HG03354 (cell line): ENCODE measurements around the gene PLSCR4.
"Not testable (repeated sequence)": the region's sequence is repeated elsewhere in the genome, so short reads cannot be mapped to it uniquely, and the experiment has no call there.

ENCODE experiments used
- ATAC-seq: cut with Tn5 transposase; IDR thresholded peaks from one replicate; pipeline ENCODE4 v1.9.1; 2021; ENCODE audit warnings: mild to moderate bottlenecking; ENCODE audit not compliant: unreplicated experiment, poor library complexity, severe bottlenecking

Gene PLSCR4

GRCh38 chr3:146249921-146250320 lies 984 bp downstream of the PLSCR4 start:
- ATAC-seq = no peak

DNA sequence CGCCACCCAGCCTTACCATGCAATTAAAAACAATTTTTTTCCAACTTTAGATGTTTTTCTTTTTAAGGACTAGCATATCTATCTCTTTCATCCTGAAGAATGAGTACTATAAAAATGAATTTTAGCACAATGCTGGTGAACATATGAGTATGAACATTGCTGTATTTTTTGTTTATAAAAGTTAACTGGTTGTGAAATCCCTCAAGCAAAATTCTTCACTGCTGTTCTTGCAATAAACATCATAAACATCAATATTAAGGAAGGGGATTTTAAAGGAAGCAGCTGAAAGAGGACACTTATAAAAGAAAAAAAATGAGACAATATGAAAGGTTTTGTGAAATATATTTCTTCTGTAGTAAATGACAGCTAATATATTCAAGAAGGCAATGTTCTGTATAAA lies 3.0 kb downstream of the PLSCR4 start:
- no peak for ATAC-seq

- no peak for ATAC-seq
Observed at GRCh38 chr3:146246526-146246925, 4.4 kb downstream of the PLSCR4 start.

GRCh38 chr3:146243559-146243958 lies 7.3 kb downstream of the PLSCR4 start:
- ATAC-seq = no peak

GRCh38 chr3:146241523-146242240 lies 9.2 kb downstream of the PLSCR4 start:
- no peak for ATAC-seq

GRCh38 chr3:146233487-146233886 lies 17.4 kb downstream of the PLSCR4 start:
- no peak for ATAC-seq

- ATAC-seq = no peak
Observed at GRCh38 chr3:146227486-146227885, 23.4 kb downstream of the PLSCR4 start.

- no peak for ATAC-seq
Observed at GRCh38 chr3:146226881-146227280, 24.0 kb downstream of the PLSCR4 start.

- not testable (repeated sequence) for ATAC-seq
Observed at GRCh38 chr3:146225458-146225857, 25.4 kb downstream of the PLSCR4 start.

DNA sequence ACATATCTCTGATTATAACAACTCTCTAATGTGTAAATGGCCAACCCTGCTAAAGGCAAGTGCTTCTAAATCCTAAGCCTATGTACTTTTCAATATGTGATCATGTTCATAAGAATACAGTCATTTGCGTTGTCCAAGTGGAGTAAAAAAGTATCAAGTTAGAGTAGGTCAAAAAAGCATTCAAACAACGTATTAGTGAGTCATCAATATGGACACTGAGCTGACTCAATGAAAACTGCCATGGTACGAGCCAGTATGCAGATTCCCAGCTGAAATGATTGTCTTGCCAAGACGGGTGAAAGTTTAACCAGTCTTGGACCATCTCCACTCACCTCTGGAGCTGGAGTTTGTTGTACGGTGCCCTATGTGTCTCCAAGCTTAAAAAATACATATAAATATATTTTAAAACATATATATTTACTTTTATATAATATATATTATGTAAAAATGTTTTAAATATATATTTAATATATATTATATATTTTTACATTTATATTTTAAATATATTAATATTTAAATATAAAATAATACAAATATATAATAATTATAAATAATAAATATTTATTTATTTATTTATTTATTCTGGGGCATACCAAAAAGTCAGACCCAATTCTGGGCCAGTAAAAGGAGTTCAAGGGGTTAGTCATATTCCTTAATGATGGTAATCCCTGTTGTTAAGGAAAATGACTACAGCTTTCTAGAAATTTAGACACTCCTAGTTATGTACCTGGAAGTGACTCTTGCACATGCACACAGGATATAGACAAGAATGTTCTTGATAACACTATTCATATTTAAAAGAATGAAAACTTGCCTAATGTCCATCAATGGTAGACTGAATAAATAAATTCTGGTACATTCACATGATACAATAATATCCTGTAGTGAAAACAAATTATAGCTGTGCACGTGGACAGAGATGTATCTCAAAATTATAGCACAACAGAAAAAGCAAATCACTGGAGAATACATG lies 27.2 kb downstream of the PLSCR4 start:
- no peak for ATAC-seq

DNA sequence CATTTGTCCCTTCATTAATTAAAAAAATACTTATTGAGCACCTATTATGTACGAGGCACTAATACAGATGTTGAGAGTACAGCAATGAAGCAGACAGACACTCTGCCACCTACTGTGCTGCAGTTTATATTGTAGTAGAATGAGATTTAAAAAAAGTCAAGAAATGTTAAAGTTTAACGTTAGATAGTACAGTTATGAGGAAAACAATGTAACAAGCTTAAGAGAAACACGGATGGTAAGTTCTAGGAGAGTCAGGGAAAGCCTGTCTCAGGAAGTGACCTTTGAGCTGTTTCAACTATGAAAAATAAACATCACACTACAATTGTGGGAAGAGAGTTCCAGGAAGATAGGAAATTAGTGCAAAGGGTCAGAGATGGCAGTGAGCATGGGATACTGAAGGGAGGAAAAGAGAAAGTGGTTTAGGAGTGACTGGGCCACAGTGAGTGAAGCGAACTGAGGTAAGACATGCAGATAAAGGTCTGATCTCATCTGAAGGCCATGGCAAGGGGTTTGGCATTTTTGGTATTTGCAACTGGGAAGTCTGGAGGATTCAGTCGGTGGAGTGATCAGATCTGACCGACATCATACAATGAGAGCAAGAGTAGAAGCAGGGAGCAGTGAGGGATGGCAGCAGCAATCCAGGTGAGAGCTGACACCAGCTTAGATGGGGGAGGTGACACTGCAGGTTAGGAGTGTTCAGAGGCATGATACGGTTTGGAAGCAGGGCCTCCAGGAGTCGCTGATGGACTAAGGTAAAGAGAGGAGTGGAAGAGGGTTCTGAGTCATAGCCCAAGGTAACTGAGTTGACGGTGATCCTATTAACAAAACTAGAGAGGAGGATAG lies 28.5 kb downstream of the PLSCR4 start:
- ATAC-seq = no peak

GRCh38 chr3:146221276-146221675 lies 29.6 kb downstream of the PLSCR4 start:
- ATAC-seq = no peak

DNA sequence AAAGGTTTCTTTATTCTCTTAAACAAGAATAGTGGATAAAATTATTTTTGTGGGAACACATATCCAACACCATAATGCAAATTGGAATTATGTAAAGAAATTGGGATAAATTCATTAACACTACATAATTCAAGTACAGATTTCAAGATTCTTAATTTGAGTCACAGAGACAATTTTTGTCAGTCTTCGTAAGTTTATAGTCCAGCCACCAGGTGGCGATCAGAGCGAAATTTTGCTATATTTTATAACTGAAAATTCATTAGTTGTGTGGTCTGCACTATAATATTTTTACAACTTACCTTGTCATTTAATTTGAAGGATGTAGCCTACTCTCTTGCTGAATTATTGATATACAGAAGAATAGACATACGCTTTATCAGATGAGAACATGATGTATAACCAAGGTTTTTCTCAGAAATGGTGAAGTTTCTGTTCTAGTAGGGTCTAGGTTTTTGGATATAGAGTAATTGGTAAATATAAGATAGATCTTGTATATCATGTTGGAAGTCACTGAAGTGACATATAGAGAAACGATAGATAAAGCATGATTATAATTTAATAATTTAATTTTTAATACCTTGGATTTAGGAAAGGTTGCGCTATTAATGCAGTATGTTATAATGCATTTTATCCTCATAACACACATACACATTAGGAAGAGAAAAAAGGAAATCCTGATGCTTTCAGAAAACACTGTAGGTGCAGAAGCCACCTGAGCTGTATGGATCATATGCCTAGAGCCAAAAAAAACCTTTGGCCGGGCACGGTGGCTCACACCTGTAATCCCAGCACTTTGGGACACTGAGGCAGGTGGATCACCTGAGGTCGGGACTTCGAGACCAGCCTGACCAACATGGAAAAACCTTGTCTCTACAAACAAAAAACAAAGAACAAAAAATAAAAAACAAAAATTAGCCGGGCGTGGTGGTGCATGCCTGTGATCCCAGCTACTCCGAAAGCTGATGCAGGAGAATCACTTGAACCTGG lies 31.7 kb downstream of the PLSCR4 start:
- ATAC-seq = peak; percentile 68

GRCh38 chr3:146217324-146217723 lies 33.6 kb downstream of the PLSCR4 start:
- ATAC-seq = no peak

GRCh38 chr3:146214493-146214892 lies 36.4 kb downstream of the PLSCR4 start:
- ATAC-seq = no peak

DNA sequence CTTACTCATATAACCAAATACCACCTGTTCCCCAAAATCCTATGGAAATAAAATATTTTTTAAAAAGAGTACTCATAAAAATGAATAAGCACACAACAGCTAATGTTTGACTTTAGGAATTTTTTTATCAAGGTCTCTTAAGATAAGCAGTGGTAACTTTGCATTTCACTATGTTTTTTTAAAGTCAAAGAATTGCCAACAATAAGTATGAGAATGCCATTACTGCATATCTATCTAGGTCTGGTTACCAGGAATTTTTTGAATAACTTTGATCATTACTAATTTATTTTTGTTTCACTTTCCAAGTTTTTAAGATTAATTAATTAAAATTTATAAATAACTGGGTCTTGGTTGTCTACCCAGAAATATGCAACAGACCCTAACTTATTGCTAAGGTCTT lies 41.5 kb downstream of the PLSCR4 start:
- ATAC-seq = no peak

GRCh38 chr3:146203776-146204175 lies 47.1 kb downstream of the PLSCR4 start:
- ATAC-seq = no peak

- ATAC-seq = no peak
Observed at GRCh38 chr3:146200461-146201220, 50.3 kb downstream of the PLSCR4 start.
